Measurements from ENCODE around the gene DCXR. TPM values are rescaled to one million over a fixed set of nuclear protein-coding genes. Genes with fewer than 3 reads are reported as not detected.
A peak's percentile ranks its signal among the peaks of the same experiment; 100 is the strongest.

The DCXR gene
- total and polyA plus RNA-seq, 2 of the 13 experiments (the other 11 are each of a cell fraction or from before 2014, with no cell fraction given) = 287 to 311 TPM

GRCh38 chr17:82029990-82030469 is 7.5 kb downstream of the DCXR start:
- no peak for FAIRE-seq
- Histone ChIP-seq H3K27ac (ENCODE audit: extremely low read length, insufficient read depth, low read length) (no peak overlapping the region), H3K9me3 (ENCODE audit: low read length) (no peaks in the 10 kb centered on the region), H3K4me1 (ENCODE audit: insufficient read depth, low read length) (peaks cover 20% of the 10 kb centered on the region), H2AFZ (ENCODE audit: low read length) (no peak overlapping the region), H3K36me3 (replicated peaks in 1 of 2; ENCODE audit: control insufficient read depth in 1 of 2, insufficient read depth in 2 of 2, low read length in 2 of 2) (peaks cover 11 to 13% of the 10 kb centered on the region in 2 experiments; a peak in 4 of 5 replicates), H3K9ac (ENCODE audit: insufficient read depth, low read depth, low read length) (no peak overlapping the region), H4K20me1 (ENCODE audit: insufficient read depth, low read length) (no peaks in the 10 kb centered on the region), H3K4me2 (ENCODE audit: low read depth, low read length) (no peak overlapping the region), H3K4me3 (replicated peaks in 1 of 3; ENCODE audit: insufficient read depth in 1 of 3, low read depth in 2 of 3, low read length in 3 of 3) (no peak overlapping the region), H3K27me3 (ENCODE audit: control insufficient read depth in 1 of 2, insufficient read depth in 2 of 2, low read length in 2 of 2) (no peaks in the 10 kb centered on the region), H3K79me2 (ENCODE audit: insufficient read depth, low read length) (no peaks in the 10 kb centered on the region)
- intact Hi-C loops (cut with micrococcal nuclease; ENCODE audit: unreplicated experiment) = no loop called here
- CTCF ChIA-PET (ENCODE audit: low intra/inter-chr PET ratio, low total read pairs) = interaction anchor here (0.5 to 2.3 kb wide), 2 partner anchors 49 to 124 kb away, joined by 3 to 9 read pairs; no protein-coding TSS in a partner anchor
- TF ChIP-seq AGO2 (optimal IDR thresholded peaks at IDR 0.05; ENCODE audit: low read depth, low read length) = peak; percentile 78
- TF ChIP-seq FOXA1 (IDR thresholded peaks at IDR 0.05) = no peak
- no peak for TF ChIP-seq FOXA1 (CRISPR knock-in tag; IDR thresholded peaks at IDR 0.05)
- peak; percentile 8; the same call in 1 of the 2 replicates for TF ChIP-seq ZNF768 (CRISPR knock-in tag; IDR thresholded peaks at IDR 0.05)
- TF ChIP-seq RBFOX2 (IDR thresholded peaks at IDR 0.05; ENCODE audit: low read depth, low read length) = 0 out of 2 replicates have a peak, but pooled peaks have one; percentile 1
- BruUV-seq (replicated peaks) = no TSS peak
- in situ Hi-C loops (cut with HindIII; ENCODE audit: extremely low pct_ligation_motif_present, low pct_unique_long_range_greater_than_20kb) = no loop called here
- no peak for DNase-seq (ENCODE audit: low spot score)
- ATAC-seq = peak; percentile 1; the same call in 1 of the 3 replicates
- POLR2A ChIA-PET = interaction anchor here (1.2 kb wide), 1 partner anchor 35 kb away, joined by 3 read pairs; no protein-coding TSS in a partner anchor
- 97% methylated on average over 21 of the region's 31 CpGs for WGBS (ENCODE audit: low lambda C conversion rate)

DNA sequence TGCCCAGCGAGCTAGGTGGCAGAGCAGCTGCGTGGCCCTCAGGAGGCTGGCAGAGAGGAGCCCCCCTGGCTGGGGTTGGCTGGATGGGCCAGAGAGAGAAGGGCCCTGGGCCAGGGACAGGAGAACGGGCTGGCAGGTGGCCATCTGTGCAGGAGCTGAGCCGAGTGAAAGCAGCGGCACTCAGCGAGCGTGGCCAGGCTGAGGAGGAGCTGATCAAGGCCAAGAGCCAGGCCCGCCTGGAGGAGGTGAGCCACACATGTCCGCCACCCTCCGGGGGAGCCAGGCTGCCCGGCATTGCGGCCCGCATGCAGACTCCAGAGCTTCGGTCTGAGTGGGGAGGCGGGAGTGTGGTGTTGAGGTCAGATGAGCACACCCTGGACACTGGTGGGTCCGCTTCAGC is 8.1 kb downstream of the DCXR start:
- H3K36me3 ChIP-seq (replicated peaks in 1 of 2; ENCODE audit: control insufficient read depth in 1 of 2, insufficient read depth in 2 of 2, low read length in 2 of 2) = peaks cover 9 to 13% of the 10 kb centered on the region in 2 experiments; a peak in 4 of 5 replicates
- peaks cover 27% of the 10 kb centered on the region for H3K4me1 ChIP-seq (ENCODE audit: insufficient read depth, low read length)
- ATAC-seq (no peak), FAIRE-seq (no peak), DNase-seq (ENCODE audit: low spot score) (no peak)
- CTCF ChIA-PET (ENCODE audit: low intra/inter-chr PET ratio, low total read pairs) = interaction anchor here (2.3 kb wide), 1 partner anchor 125 kb away, joined by 9 read pairs; no protein-coding TSS in a partner anchor
- WGBS (ENCODE audit: low lambda C conversion rate) = 96% methylated on average over 16 of the region's 16 CpGs
- H3K9me3 ChIP-seq (ENCODE audit: low read length) = no peaks in the 10 kb centered on the region
- POLR2A ChIA-PET = interaction anchor here (1.2 kb wide), 1 partner anchor 34 kb away, joined by 3 read pairs; no protein-coding TSS in a partner anchor
- no peak overlapping the region for H3K27ac ChIP-seq (ENCODE audit: extremely low read length, insufficient read depth, low read length)
- H3K4me2 ChIP-seq (ENCODE audit: low read depth, low read length) = no peak overlapping the region
- intact Hi-C loops (cut with micrococcal nuclease; ENCODE audit: unreplicated experiment) = no loop called here
- in situ Hi-C loops (cut with HindIII; ENCODE audit: extremely low pct_ligation_motif_present, low pct_unique_long_range_greater_than_20kb) = no loop called here
- no peak overlapping the region for H3K9ac ChIP-seq (ENCODE audit: insufficient read depth, low read depth, low read length)
- no peak overlapping the region for H3K4me3 ChIP-seq (replicated peaks in 1 of 3; ENCODE audit: insufficient read depth in 1 of 3, low read depth in 2 of 3, low read length in 3 of 3)
- no TSS peak for BruUV-seq (replicated peaks)
- no peaks in the 10 kb centered on the region for H4K20me1 ChIP-seq (ENCODE audit: insufficient read depth, low read length)
- peaks cover 5% of the 10 kb centered on the region for H3K79me2 ChIP-seq (ENCODE audit: insufficient read depth, low read length)
- H3K27me3 ChIP-seq (ENCODE audit: control insufficient read depth in 1 of 2, insufficient read depth in 2 of 2, low read length in 2 of 2) = no peaks in the 10 kb centered on the region
- no peak overlapping the region for H2AFZ ChIP-seq (ENCODE audit: low read length)
- TF ChIP-seq RBFOX2 (IDR thresholded peaks at IDR 0.05; ENCODE audit: low read depth, low read length) = 0 out of 2 replicates have a peak, but pooled peaks have one; percentile 27
- no peak for TF ChIP-seq TARDBP (CRISPR knock-in tag; IDR thresholded peaks at IDR 0.05)
- TF ChIP-seq CSRNP1 (CRISPR knock-in tag; IDR thresholded peaks at IDR 0.05) = no peak
- TF ChIP-seq ETV5 (CRISPR knock-in tag; IDR thresholded peaks at IDR 0.05; ENCODE audit: borderline replicate concordance) = no peak
- TF ChIP-seq PAF1 (CRISPR knock-in tag; IDR thresholded peaks at IDR 0.05) = no peak
- no peak for TF ChIP-seq RARG (CRISPR knock-in tag; IDR thresholded peaks at IDR 0.05; ENCODE audit: low read depth)
- TF ChIP-seq NFKBIZ (CRISPR knock-in tag; IDR thresholded peaks at IDR 0.05) = no peak
- TF ChIP-seq, protein P1, sequence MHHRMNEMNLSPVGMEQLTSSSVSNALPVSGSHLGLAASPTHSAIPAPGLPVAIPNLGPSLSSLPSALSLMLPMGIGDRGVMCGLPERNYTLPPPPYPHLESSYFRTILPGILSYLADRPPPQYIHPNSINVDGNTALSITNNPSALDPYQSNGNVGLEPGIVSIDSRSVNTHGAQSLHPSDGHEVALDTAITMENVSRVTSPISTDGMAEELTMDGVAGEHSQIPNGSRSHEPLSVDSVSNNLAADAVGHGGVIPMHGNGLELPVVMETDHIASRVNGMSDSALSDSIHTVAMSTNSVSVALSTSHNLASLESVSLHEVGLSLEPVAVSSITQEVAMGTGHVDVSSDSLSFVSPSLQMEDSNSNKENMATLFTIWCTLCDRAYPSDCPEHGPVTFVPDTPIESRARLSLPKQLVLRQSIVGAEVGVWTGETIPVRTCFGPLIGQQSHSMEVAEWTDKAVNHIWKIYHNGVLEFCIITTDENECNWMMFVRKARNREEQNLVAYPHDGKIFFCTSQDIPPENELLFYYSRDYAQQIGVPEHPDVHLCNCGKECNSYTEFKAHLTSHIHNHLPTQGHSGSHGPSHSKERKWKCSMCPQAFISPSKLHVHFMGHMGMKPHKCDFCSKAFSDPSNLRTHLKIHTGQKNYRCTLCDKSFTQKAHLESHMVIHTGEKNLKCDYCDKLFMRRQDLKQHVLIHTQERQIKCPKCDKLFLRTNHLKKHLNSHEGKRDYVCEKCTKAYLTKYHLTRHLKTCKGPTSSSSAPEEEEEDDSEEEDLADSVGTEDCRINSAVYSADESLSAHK (CRISPR knock-in tag; IDR thresholded peaks at IDR 0.05; ENCODE audit: borderline replicate concordance) = no peak
- TF ChIP-seq TOPORS (CRISPR knock-in tag; IDR thresholded peaks at IDR 0.05) = no peak
- TF ChIP-seq MTA1 (CRISPR knock-in tag; IDR thresholded peaks at IDR 0.05; ENCODE audit: borderline replicate concordance) = peak; percentile 21; the same call in 1 of the 2 replicates
- TF ChIP-seq HMG20B (CRISPR knock-in tag; conservative IDR thresholded peaks at IDR 0.05) = no peak
- no peak for TF ChIP-seq IRF2 (CRISPR knock-in tag; IDR thresholded peaks at IDR 0.05)
